Frontal cortex (tissue), 4 donors: ENCODE results near the gene DIP2B. TPM values are rescaled to one million over a fixed set of nuclear protein-coding genes. Genes with fewer than 3 reads are reported as not detected.
"Not testable (repeated sequence)": the region's sequence is repeated elsewhere in the genome, so short reads cannot be mapped to it uniquely, and the experiment has no call there.

Source experiments
- DNase-seq, 2 donors: peaks; one replicate each; pipeline ENCODE4 v3.0.0; 2012; ENCODE audit warnings: low spot score in 2 of 2
- FAIRE-seq: peaks from 2 replicates; lab custom pipeline; 2012; peaks lifted over from hg19 to GRCh38; lab: Jason Lieb, UNC
- total RNA-seq: library from RNA; depleted of rRNA; stranded (reverse); fragments of >200 nt; gene quantifications from one replicate; pipeline ENCODE4 v1.2.3, GENCODE V29; 2014
- donor health status: control.
- donor health status: control.
- donor health status: control.

DIP2B gene
- total RNA-seq, 1 donor from 2014 or later, result 48.5 TPM

- FAIRE-seq (no peak), DNase-seq (no peak)
Measured at GRCh38 chr12:50546441-50547318, 41.9 kb downstream of the DIP2B start.

DNA sequence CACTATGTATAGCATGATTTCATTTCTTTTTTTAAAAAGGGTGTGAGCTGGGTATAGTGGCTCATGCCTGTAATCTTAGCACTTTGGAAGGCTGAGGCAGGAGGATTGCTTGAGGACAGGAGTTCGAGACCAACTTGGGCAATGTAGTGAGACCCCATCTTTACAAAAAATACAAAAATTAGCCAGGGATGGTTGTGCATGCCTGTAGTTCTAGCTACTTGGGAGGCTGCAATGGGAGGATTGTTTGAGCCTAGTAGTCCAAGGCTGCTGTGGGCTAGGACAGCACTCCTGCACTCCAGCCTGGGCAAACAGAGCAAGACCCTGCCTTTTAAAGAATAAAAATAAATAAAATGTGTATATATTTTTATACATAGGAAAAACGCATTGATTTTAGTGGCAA, 43.0 kb downstream of the DIP2B start:
- no peak for DNase-seq
- no peak for FAIRE-seq

DNA sequence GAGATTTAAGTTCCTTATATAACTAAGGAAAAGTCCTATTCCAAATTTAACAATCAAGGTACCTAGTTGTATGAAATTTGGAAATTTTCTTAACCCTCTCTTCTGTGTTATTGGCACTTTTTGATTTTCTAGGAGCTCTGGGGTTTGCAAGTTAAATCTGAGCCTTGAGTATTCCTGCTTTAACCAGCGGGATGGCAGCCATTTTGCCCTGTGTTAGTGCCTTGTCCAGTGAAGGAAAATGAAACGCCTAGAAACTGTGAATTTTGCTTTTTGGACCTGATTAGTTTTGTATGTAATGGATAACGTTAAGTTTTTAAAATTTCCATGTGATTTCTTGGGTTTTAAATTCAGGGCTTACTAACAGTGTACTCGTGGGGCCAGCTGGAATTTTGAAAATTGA, 45.1 kb downstream of the DIP2B start:
- DNase-seq (no peak), FAIRE-seq (no peak)

GRCh38 chr12:50550530-50551223, 45.9 kb downstream of the DIP2B start:
- DNase-seq (no peak), FAIRE-seq (no peak)

DNA sequence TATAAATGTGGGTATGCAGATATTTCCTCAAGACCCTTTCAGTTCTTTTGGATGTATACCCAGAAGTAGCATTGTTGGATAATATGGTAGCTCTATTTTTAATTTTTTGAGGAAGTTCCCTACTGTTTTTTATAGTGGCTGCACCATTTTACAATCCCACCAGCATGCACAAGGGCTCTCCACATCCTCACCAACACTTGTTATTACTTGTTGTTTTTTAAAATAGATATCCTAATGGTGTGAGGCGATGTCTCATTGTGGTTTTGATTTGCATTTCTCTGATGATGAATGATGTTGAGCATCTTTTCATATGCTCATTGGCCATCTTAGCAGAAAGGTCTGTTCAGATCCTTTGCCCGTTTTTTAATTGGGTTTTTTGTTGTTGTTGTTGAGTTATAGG, 47.1 kb downstream of the DIP2B start:
- FAIRE-seq (no peak), DNase-seq (no peak)

DNA sequence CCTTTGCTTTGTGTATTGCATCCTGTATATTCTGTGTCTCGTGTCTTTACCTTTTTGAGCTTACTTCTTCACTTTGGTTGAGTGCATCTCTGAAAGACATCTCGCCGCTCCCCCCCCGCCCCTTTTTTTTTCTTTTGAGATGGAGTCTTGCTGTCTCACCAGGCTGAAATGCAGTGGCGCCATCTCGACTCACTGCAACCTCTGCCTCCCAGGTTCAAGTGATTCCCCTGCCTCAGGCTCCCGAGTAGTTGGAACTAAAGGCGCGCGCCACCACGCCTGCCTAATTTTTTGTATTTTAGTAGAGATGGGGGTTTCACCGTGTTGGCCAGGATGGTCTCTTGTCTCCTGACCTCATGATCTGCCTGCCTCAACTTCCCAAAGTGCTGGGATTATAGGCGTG, 49.9 kb downstream of the DIP2B start:
- FAIRE-seq (no peak), DNase-seq (no peak)

DNA sequence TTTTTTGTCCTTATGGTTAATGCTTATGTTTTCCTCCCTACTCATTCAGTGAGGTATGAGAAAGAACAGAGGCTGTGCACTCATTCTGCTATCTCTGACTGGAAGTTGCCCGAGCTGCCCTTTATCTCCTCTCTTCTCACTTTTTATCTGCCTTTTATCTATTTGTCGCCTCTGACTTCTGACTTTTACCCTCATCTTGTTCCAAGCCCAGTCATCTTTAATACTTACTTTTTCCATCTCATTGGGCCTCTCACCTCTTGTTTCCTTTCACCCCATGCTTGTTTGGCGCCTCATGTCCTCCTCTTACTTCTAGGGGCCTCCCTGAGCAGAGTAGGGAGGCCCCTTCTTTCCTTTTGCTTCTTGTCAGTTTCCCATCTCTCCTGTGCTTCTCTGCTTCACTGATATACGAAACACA, 50.7 kb downstream of the DIP2B start:
- DNase-seq (no peak), FAIRE-seq (no peak)

DNA sequence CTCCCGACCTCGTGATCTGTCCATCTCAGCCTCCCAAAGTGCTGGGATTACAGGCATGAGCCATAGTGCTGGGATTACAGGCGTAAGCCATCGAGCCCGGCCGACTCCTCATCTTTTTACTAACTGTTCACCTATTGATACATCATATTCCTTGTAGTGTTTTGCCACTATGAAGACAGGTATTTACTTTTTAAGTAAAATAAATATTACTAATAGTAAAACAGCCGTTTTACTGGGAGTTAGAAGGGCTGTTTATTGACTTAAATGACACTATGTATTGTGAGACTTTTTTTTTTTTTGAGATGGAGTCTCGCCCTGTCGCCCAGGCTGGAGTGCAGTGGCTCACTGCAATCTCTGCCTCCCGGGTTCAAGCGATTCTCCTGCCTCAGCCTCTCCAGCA, 51.5 kb downstream of the DIP2B start:
- DNase-seq, result no peak
- FAIRE-seq, result no peak

DNA sequence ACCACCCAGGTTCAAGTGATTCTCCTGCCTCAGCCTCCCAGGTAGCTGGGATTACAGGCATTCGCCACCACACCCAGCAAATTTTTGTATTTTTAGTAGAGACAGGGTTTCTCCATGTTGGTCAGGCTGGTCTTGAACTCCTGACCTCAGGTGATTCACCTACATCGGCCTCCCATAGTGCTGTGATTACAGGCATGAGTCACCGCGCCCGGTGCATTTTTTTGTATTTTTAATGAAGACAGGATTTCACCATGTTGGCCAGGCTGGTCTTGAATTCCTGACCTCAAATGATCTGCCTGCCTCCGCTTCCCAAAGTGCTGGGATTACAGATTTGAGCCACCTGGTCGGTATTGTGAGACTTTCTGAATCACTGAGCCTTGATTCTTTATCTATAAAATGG, 52.0 kb downstream of the DIP2B start:
- not testable (repeated sequence) for DNase-seq, FAIRE-seq

DNA sequence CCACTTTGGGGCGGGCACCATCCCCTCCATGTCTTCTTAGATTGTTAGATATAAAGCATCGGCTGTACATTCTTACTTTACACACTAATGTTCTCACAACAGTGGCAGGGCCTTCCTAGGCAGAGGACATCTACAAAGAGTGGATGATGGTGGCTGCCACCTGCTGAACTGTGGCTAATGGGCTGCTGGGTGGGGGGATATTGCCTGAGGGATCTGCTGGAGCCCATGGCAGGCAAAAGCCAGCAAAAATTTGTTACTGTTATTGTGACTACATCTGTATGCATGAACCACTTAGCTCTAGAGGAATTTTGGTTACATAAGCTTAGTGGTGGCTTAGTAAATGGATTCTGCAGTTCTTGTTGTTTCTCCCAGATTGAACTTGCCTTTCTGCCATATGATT, 52.6 kb downstream of the DIP2B start:
- no peak for FAIRE-seq

DNA sequence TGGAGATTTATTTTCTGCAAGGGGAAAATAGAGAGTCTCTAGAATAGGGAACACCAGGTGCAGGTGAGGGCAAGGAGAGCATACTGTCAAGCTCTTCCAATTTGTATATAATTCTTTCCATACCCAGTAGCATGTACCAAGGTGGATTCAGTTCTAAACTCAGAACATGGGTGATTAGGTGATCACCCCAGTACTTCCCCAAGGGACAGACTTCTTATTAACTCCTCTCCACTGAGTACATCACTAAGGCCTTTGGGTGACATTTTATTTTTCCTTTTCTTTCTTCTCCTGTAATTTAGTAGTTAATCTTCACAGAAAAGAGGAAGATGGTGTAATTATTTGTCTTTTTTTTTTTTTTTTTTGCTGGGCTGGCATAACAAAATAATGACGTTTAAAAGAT, 54.2 kb downstream of the DIP2B start:
- DNase-seq (no peak), FAIRE-seq (no peak)

More for the DNA sequence above, 52.6 kb downstream of the DIP2B start:
- DNase-seq, result no peak

DNA sequence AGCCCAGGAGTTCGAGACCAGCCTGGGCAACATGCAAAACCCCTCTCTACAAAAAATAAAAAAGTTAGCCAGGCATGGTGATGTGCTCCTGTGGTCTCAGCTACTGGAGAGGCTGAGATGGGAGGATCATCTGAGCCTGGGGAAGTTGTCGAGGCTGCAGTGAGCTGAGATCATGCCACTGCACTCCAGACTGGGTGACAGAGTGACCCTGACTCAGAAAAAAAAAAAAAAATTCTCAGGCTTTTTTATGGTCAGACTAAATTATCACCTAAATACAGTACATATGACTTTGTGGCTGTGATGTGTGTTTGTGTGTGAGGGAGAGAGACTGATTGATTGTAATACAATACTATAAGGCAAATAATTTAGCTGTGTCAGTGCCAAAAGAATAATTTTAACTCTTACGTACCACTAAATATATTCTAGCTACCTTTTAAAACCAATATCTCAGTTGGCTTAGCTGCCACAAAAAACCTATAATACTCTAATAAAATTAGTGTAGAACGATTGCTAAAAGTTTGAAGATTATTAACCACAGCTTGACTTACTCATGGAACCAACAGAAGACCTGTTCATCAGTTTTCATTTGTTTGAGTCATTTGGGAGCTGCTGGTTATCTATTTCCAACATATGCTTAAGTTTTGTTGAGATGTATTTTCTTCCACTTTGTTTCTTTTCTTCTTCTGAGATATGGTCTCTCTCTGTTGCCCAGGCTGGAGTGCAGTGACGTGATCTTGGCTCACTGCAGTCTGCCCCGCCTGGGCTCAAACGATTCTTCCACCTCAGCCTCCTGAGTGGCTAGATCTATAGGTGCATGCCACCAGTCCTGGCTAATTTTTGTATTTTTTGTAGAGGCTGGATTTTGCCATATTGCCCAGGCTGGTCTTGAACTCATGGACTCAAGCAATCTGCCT, 58.0 kb downstream of the DIP2B start:
- DNase-seq (no peak), FAIRE-seq (no peak)

DNA sequence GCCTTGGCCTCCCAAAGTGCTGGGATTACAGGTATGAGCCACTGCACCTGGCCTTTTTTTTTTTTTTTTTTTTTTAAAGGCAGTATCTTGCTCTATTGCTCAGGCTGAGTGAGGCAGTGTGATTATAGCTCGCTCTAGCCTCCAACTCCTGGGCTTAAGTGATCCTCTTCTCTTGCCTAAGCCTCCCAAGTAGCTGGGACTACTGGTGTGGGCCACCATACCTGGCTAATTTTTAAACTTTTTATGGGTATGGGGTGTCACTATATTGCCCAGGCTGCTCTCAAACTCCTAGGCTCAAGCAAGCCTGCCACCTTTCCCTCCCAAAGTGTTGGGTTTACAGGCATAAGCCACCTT, 58.6 kb downstream of the DIP2B start:
- no peak for FAIRE-seq
- DNase-seq, result no peak

- DNase-seq (no peak), FAIRE-seq (no peak)
Measured at GRCh38 chr12:50564237-50564947, 59.6 kb downstream of the DIP2B start.

GRCh38 chr12:50564948-50565297, 60.1 kb downstream of the DIP2B start:
- FAIRE-seq, result no peak
- no peak for DNase-seq

DNA sequence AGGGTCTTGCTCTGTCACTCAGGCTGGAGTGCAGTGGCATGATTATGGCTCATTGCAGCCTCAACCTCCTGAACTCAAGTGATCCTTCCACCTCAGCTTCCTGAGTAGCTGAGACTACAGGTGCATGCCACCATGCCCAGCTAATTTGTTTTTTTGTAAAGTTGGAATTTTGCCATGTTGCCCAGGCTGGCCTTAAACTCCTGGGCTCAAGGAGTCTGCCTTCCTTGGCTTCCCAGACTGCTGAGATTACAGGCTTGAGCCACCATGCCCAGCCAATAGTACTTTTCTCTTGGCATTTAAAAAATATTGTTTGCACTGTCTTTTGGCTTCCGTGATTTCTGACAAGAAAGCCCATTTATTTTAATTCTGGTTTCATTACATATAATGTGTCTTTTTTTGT, 61.3 kb downstream of the DIP2B start:
- FAIRE-seq, result no peak
- DNase-seq, result no peak

DNA sequence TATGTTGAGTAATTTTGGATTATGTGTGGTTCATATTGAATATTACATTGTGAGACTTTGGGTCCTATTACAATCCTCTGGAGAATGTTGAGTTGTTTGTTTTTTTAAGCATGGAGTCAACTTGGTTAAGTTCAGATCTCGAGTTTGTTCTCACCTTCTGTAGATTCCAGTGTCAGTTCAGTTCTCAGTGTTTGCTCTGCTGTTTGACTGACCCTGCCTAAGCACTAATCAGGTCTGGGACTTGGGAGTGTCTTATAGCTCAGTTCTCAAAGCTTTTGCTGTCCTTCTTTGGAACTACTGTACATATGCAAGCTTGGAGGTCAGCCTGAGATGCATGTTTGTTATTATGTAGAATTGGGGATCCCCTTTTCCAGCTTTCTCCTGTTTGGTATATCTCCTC, 63.1 kb downstream of the DIP2B start:
- no peak for FAIRE-seq
- DNase-seq, result no peak

DNA sequence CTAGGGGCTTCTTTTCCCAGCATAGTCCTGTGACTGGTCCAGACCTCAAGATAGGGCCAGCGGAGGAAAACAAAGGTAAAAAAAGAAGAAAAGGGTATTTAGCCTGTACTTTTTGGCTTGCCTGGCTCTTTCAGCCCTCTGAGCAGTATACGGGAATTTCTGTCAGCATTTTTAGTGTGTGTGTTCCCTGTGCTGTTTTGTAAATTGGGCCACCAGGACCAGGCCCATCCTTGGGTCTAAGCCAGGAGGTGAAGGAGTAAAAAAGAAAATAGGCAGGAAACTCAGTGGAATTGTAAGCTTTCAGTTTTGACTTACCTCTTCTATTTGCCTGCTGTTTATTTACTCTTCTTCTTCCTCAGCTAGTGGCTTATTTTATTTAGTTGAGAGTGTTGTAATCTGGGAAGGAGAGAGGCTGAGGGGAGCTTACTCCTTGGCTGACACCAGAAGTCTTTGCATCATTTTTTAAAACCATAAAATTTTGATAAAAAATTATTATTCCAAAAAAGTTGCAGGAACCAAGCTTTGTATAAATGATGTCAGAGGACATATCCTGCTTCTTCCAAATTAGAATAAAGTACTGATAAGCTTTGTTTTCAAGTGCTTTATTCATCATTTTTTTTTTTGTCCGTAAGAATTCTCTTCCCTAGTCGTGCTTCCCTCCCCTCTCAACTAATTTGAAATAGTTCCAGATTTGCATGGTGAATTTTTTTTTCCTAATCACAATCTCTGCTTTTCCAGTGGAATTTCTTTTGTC, 63.7 kb downstream of the DIP2B start:
- no peak for DNase-seq
- FAIRE-seq, result no peak

GRCh38 chr12:50569321-50569720, 64.5 kb downstream of the DIP2B start:
- FAIRE-seq (no peak), DNase-seq (no peak)
